ENCODE measurements around the gene APBB2.

DNA sequence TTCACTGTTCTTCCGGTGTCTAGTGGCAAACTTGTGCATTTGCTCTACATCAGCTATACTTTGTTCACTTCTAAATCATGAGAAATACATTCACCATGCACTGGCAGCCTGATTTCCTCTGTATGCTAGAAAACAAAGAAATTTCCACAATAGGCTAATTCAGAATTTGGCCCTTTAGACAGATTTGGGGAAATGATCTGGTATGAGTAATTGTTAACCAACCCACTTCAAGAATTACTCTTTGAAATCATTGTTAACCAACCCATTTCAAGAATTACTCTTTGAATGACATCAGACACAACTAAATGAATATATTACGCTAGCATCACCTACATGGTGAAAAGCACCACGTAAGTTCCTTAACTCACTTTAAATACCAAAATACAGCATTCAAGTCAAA is 14.6 kb downstream of the APBB2 start:
- TF ChIP-seq CTCF (conservative IDR thresholded peaks at IDR 0.05) = no peak
- no peak for TF ChIP-seq ZFX (IDR thresholded peaks at IDR 0.05)
